Stimulated activated CD4-positive, alpha-beta T cell treated with anti-CD3 and anti-CD28 coated beads, Interleukin-15, amount 100 ng/mL, for 48 hours (primary cell): ENCODE data around the gene SANBR.
"Not testable (repeated sequence)": the region's sequence is repeated elsewhere in the genome, so short reads cannot be mapped to it uniquely, and the experiment has no call there.

Experiments
- DNase-seq, 2 donors: peaks; one replicate each; pipeline ENCODE4 v3.0.0-alpha.2; 2020; ENCODE audit warnings: low read depth in 2 of 2

SANBR gene

GRCh38 chr2:61065714-61066709 lies at the start of gene SANBR:
Gene SANBR (plus strand): TSS chr2:61065871. CDS start chr2:61070351, 4,480 bp downstream.
- DNase-seq: peak; percentile 44 to 80

- no peak for DNase-seq
These were observed 49.7 kb upstream of the SANBR start for GRCh38 chr2:61015976-61016375.

- peak; percentile 37 to 41 for DNase-seq
These were observed 49.2 kb upstream of the SANBR start for GRCh38 chr2:61016392-61017002.

- peak; percentile 62 to 65 for DNase-seq
These were observed 48.6 kb upstream of the SANBR start for GRCh38 chr2:61017003-61017555.

- peak; percentile 61 to 62 for DNase-seq
These were observed 47.9 kb upstream of the SANBR start, which contains the start of the genes PEX13 and PUS10 for GRCh38 chr2:61017556-61018317. Gene PEX13 (plus strand): TSS chr2:61017720. CDS start chr2:61017760, 40 bp downstream. Gene PUS10 (minus strand): TSS chr2:61018255. CDS start chr2:61011890, 6,365 bp downstream.

GRCh38 chr2:61018318-61018755 lies 47.3 kb upstream of the SANBR start:
- DNase-seq: no peak

GRCh38 chr2:61018798-61019197 lies 46.9 kb upstream of the SANBR start:
- no peak for DNase-seq

- no peak for DNase-seq
These were observed 44.4 kb upstream of the SANBR start for GRCh38 chr2:61021228-61021660.

GRCh38 chr2:61023670-61024069 lies 42.0 kb upstream of the SANBR start:
- no peak for DNase-seq

- no peak for DNase-seq
These were observed 36.1 kb upstream of the SANBR start for GRCh38 chr2:61029533-61029932.

- DNase-seq: not testable (repeated sequence)
These were observed 31.1 kb upstream of the SANBR start for GRCh38 chr2:61034592-61034991.

- not testable (repeated sequence) for DNase-seq
These were observed 29.0 kb upstream of the SANBR start for GRCh38 chr2:61036643-61037042.

- DNase-seq: no peak
These were observed 22.9 kb upstream of the SANBR start for GRCh38 chr2:61042807-61043206.

- DNase-seq: no peak
These were observed 21.0 kb upstream of the SANBR start for GRCh38 chr2:61044636-61045035.

GRCh38 chr2:61045226-61045625 lies 20.4 kb upstream of the SANBR start:
- no peak for DNase-seq

- DNase-seq: no peak
These were observed 19.7 kb upstream of the SANBR start for GRCh38 chr2:61045999-61046398.

- DNase-seq: no peak
These were observed 10.1 kb upstream of the SANBR start for GRCh38 chr2:61055557-61055956.

- DNase-seq: no peak
These were observed 8.1 kb upstream of the SANBR start for GRCh38 chr2:61057562-61057961.

GRCh38 chr2:61059382-61059781 lies 6.3 kb upstream of the SANBR start:
- DNase-seq: no peak

- DNase-seq: no peak
These were observed 8.4 kb downstream of the SANBR start for GRCh38 chr2:61074100-61074499.

- DNase-seq: no peak
These were observed 20.2 kb downstream of the SANBR start for GRCh38 chr2:61085883-61086282.
